Testis (tissue), 2 donors: ENCODE measurements around the gene DPP6.

Experiments
- POLR2A ChIP-seq: fragments of 450-650 bp; IDR thresholded peaks from one replicate; pipeline ENCODE4 v1.6.1; 2017; ENCODE audit warnings: antibody characterized with exemption, mild to moderate bottlenecking, moderate library complexity
- TF ChIP-seq, protein P1 (sequence below), 3 experiments: fragments of 450-650 bp in 2 of 3; fragments of 200-600 bp in 1 of 3; sonication (generic) in 1 of 3; IDR thresholded peaks; one replicate each; pipeline ENCODE4 v1.5.1; 2016 to 2019; ENCODE audit warnings: antibody characterized with exemption in 3 of 3, mild to moderate bottlenecking in 2 of 3, moderate library complexity in 1 of 3

DNA sequence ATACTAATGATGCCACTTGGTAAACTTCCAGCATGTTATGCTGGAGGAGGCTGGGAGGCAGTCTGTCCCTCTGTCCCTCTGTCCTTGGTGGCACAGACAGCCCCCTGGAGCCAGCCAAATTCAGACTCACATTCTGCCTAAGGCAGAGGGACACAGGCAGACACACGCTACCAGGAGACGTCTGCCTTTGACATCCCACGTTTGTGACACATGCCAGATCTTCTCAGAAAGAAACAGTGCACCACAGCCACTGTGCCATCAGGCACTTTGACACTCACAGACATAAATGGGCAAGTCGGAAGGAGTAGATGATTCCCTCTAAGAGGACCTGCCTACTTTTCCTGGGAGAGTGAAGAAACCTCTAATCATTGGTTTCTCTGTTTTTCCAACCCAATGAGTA is 467.0 kb downstream of the DPP6 start:
- TF ChIP-seq POLR2A, result no peak
- TF ChIP-seq, protein P1, sequence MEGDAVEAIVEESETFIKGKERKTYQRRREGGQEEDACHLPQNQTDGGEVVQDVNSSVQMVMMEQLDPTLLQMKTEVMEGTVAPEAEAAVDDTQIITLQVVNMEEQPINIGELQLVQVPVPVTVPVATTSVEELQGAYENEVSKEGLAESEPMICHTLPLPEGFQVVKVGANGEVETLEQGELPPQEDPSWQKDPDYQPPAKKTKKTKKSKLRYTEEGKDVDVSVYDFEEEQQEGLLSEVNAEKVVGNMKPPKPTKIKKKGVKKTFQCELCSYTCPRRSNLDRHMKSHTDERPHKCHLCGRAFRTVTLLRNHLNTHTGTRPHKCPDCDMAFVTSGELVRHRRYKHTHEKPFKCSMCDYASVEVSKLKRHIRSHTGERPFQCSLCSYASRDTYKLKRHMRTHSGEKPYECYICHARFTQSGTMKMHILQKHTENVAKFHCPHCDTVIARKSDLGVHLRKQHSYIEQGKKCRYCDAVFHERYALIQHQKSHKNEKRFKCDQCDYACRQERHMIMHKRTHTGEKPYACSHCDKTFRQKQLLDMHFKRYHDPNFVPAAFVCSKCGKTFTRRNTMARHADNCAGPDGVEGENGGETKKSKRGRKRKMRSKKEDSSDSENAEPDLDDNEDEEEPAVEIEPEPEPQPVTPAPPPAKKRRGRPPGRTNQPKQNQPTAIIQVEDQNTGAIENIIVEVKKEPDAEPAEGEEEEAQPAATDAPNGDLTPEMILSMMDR (IDR thresholded peaks at IDR 0.05), result no peak
